K562 (cell line): ENCODE results near the gene ERC2. TPM values are rescaled to one million over a fixed set of nuclear protein-coding genes. Genes with fewer than 3 reads are reported as not detected.

ENCODE experiments used
- ATAC-seq: fragments of 200-7000 bp; cut with Tn5 transposase; 3 replicates; pipeline ENCODE4 v1.9.1; 2020; ENCODE audit warnings: moderate library complexity
- BruUV-seq: library from RNA; stranded (reverse); fragments of 400-500 nt; replicated peaks from 2 replicates; lab custom pipeline; 2021; lab: Mats Ljungman, UMichigan
- CTCF ChIA-PET: fragments of 300-600 bp; formaldehyde crosslinking; extraction: SDS; loops from one replicate; lab custom pipeline; 2021; ENCODE audit warnings: low intra/inter-chr PET ratio; lab: Yijun Ruan, JAX
- POLR2A ChIA-PET: fragments of 300-600, 350-650 bp; sonication (Branson Sonifier 250); formaldehyde crosslinking; extraction: SDS; loops from one replicate; lab custom pipeline; 2021; ENCODE audit warnings: antibody characterized with exemption, inconsistent platforms; lab: Yijun Ruan, JAX
- DNase-seq, 4 experiments: peaks; one replicate each; pipeline versions ENCODE4 v3.0.0 to v3.0.0-alpha.2; 2011 to 2018; ENCODE audit warnings: low spot score in 3 of 4, mixed read lengths in 3 of 4; ENCODE audit errors: extremely low read depth in 1 of 4
- FAIRE-seq: peaks from 2 replicates; lab custom pipeline; 2011; peaks lifted over from hg19 to GRCh38; lab: Jason Lieb, UNC
- H2AFZ ChIP-seq: 2 replicates; pipeline ENCODE4 v1.6.0; 2011; ENCODE audit warnings: low read depth, low read length, control low read depth, inconsistent platforms
- H3K27ac ChIP-seq: fragments of 200-600 bp; 3 replicates; pipeline ENCODE4 v1.8.0; 2011; ENCODE audit warnings: low read depth, mild to moderate bottlenecking, control low read depth, inconsistent platforms, low read length, moderate library complexity, mixed read lengths; ENCODE audit errors: extremely low read depth
- H3K27me3 ChIP-seq, 2 experiments: fragments of 300-600 bp in 1 of 2; 2 replicates in 1 of 2; 3 replicates in 1 of 2; pipeline versions ENCODE4 v1.6.0 to v1.8.0; 2011; ENCODE audit warnings: inconsistent platforms in 2 of 2, low read length in 2 of 2, mild to moderate bottlenecking in 1 of 2, mixed read lengths in 1 of 2, moderate library complexity in 1 of 2; ENCODE audit not compliant: control insufficient read depth in 2 of 2, insufficient read depth in 2 of 2
- H3K36me3 ChIP-seq: fragments of 300-600 bp; 3 replicates; pipeline ENCODE4 v1.8.0; 2011; ENCODE audit warnings: mild to moderate bottlenecking, low read length, inconsistent platforms; ENCODE audit not compliant: control insufficient read depth, insufficient read depth
- H3K4me1 ChIP-seq, 2 experiments: fragments of 200-600 bp in 1 of 2; replicated peaks in 1 of 2; 2 replicates in 1 of 2; 3 replicates in 1 of 2; pipeline versions ENCODE4 v1.5.1 to v1.8.0; 2011; ENCODE audit warnings: inconsistent platforms in 2 of 2, low read length in 2 of 2, mild to moderate bottlenecking in 1 of 2, mixed read lengths in 1 of 2, moderate library complexity in 1 of 2; ENCODE audit not compliant: control insufficient read depth in 2 of 2, insufficient read depth in 2 of 2
- H3K4me2 ChIP-seq: 2 replicates; pipeline ENCODE4 v1.6.1; 2011; ENCODE audit warnings: low read length, control low read depth, inconsistent platforms, mixed read lengths; ENCODE audit not compliant: insufficient read depth
- H3K4me3 ChIP-seq: fragments of 200-600 bp; sonication (generic), shearing (Covaris generic); 2 replicates; pipeline ENCODE4 v1.5.1; 2016; ENCODE audit warnings: control low read depth, inconsistent platforms
- H3K79me2 ChIP-seq: fragments of 200-600 bp; 3 replicates; pipeline ENCODE4 v1.8.0; 2011; ENCODE audit warnings: low read length, inconsistent platforms; ENCODE audit not compliant: control insufficient read depth, insufficient read depth
- H3K9ac ChIP-seq, 2 experiments: 2 replicates each; pipeline versions ENCODE4 v1.6.0 to v1.6.1; 2011; ENCODE audit warnings: low read depth in 2 of 2, low read length in 2 of 2, control low read depth in 1 of 2, inconsistent platforms in 1 of 2, mild to moderate bottlenecking in 1 of 2, mixed read lengths in 1 of 2; ENCODE audit not compliant: insufficient read depth in 1 of 2
- H3K9me1 ChIP-seq: one replicate; pipeline ENCODE4 v1.6.0; 2011; ENCODE audit warnings: inconsistent platforms, mild to moderate bottlenecking, low read length, moderate library complexity; ENCODE audit not compliant: control insufficient read depth, insufficient read depth
- H3K9me3 ChIP-seq: replicated peaks from 2 replicates; pipeline ENCODE4 v1.5.1; 2011; ENCODE audit warnings: low read depth, low read length, inconsistent platforms; ENCODE audit not compliant: control insufficient read depth, insufficient read depth
- H4K20me1 ChIP-seq: replicated peaks from 2 replicates; pipeline ENCODE4 v1.6.1; 2011; ENCODE audit warnings: low read length, inconsistent platforms, mixed read lengths; ENCODE audit not compliant: control insufficient read depth, insufficient read depth
- BRCA1 ChIP-seq, 2 experiments: fragments of 450-650 bp in 1 of 2; sonication (generic) in 1 of 2; formaldehyde crosslinking in 1 of 2; IDR thresholded peaks; 2 replicates each; pipeline versions ENCODE4 v1.5.0 to v1.6.1; 2017 to 2020; ENCODE audit warnings: mild to moderate bottlenecking in 1 of 2, missing genetic modification reagents in 1 of 2
- FOXK1 ChIP-seq: sonication (generic); formaldehyde crosslinking; IDR thresholded peaks from 2 replicates; pipeline ENCODE4 v1.8.0; 2022; ENCODE audit warnings: missing genetic modification reagents, mild to moderate bottlenecking, borderline replicate concordance
- HDAC1 ChIP-seq, 2 experiments: fragments of 450-650 bp; IDR thresholded peaks; 2 replicates each; pipeline ENCODE4 v1.6.1; 2016 to 2017; ENCODE audit warnings: inconsistent platforms in 1 of 2, mild to moderate bottlenecking in 1 of 2, moderate library complexity in 1 of 2
- HSF4 ChIP-seq: fragments of 250-450 bp; sonication (Bioruptor Pico); IDR thresholded peaks from 2 replicates; pipeline ENCODE4 v2.1.2; 2022; ENCODE audit warnings: mild to moderate bottlenecking, moderate library complexity, borderline replicate concordance
- IRF1 ChIP-seq: sonication (generic); formaldehyde crosslinking; IDR thresholded peaks from 2 replicates; pipeline ENCODE4 v1.8.0; 2022; ENCODE audit warnings: missing genetic modification reagents, mild to moderate bottlenecking, borderline replicate concordance
- JUN ChIP-seq, 2 experiments: sonication (generic) in 1 of 2; formaldehyde crosslinking in 1 of 2; IDR thresholded peaks; 2 replicates each; pipeline versions ENCODE4 v1.6.1 to v1.8.0; 2012 to 2022; ENCODE audit warnings: borderline replicate concordance in 2 of 2, mild to moderate bottlenecking in 2 of 2, improper control_type of control experiment in 1 of 2, low read depth in 1 of 2, low read length in 1 of 2, missing genetic modification reagents in 1 of 2
- NFATC3 ChIP-seq: fragments of 450-650 bp; IDR thresholded peaks from 2 replicates; pipeline ENCODE4 v1.6.1; 2017; ENCODE audit warnings: mild to moderate bottlenecking
- PCBP1 ChIP-seq: fragments of 200-400 bp; formaldehyde crosslinking; IDR thresholded peaks from 2 replicates; pipeline ENCODE4 v1.6.1; 2018; ENCODE audit warnings: mild to moderate bottlenecking, low read depth, low read length; ENCODE audit not compliant: poor library complexity, severe bottlenecking
- PHF8 ChIP-seq: fragments of 200-600 bp; sonication (generic); IDR thresholded peaks from 2 replicates; pipeline ENCODE4 v1.6.1; 2012; ENCODE audit warnings: mixed run types, mild to moderate bottlenecking, inconsistent platforms, low read length, moderate library complexity, borderline replicate concordance
- POLR3G ChIP-seq: IDR thresholded peaks from 2 replicates; pipeline ENCODE4 v1.6.1; 2011; ENCODE audit not compliant: insufficient read length, insufficient replicate concordance; ENCODE audit errors: extremely low read depth
- RUNX1 ChIP-seq: sonication (generic); IDR thresholded peaks from 2 replicates; pipeline ENCODE4 v1.6.1; 2016; ENCODE audit warnings: antibody characterized with exemption, low read depth
- SMARCA4 ChIP-seq: fragments of 450-650 bp; IDR thresholded peaks from 2 replicates; pipeline ENCODE4 v1.6.1; 2016
- SMC3 ChIP-seq: conservative IDR thresholded peaks from 2 replicates; pipeline ENCODE4 v1.6.1; 2011; ENCODE audit warnings: low read depth, low read length, improper control_type of control experiment; ENCODE audit not compliant: insufficient read depth
- TAL1 ChIP-seq: fragments of 450-650 bp; IDR thresholded peaks from 2 replicates; pipeline ENCODE4 v1.6.1; 2016; ENCODE audit warnings: mild to moderate bottlenecking
- THAP7 ChIP-seq: fragments of 250-450 bp; sonication (Bioruptor Pico); IDR thresholded peaks from 2 replicates; pipeline ENCODE4 v1.5.0; 2021
- ZBTB2 ChIP-seq: fragments of 450-650 bp; IDR thresholded peaks from 2 replicates; pipeline ENCODE4 v1.6.1; 2016; ENCODE audit warnings: antibody characterized with exemption
- ZEB2 ChIP-seq: fragments of 450-650 bp; IDR thresholded peaks from 2 replicates; pipeline ENCODE4 v1.6.1; 2016
- ZNF586 ChIP-seq: fragments of 450-650 bp; formaldehyde crosslinking; conservative IDR thresholded peaks from 2 replicates; pipeline ENCODE4 v1.4.0; 2020; ENCODE audit warnings: mild to moderate bottlenecking, moderate library complexity
- ZNF696 ChIP-seq: fragments of 250-450 bp; sonication (Bioruptor Pico); conservative IDR thresholded peaks from 2 replicates; pipeline ENCODE4 v1.4.0; 2020; ENCODE audit warnings: mild to moderate bottlenecking, moderate library complexity
- WGBS: fragments of 100-300 bp; shearing (Covaris generic); methylation state at CpG from one replicate; pipeline ENCODE4 v1.1.6; 2016; ENCODE audit warnings: low coverage, mixed read lengths; ENCODE audit not compliant: insufficient coverage; ENCODE audit errors: missing lambda C conversion rate; 5-methylcytosine and 5-hydroxymethylcytosine counted together
- in situ Hi-C: fragments of 300-500 bp; cut with MboI; formaldehyde crosslinking; loops from 4 replicates; pipeline ENCODE4 v1.15.0; 2018; ENCODE audit warnings: inconsistent platforms, mixed read lengths
- intact Hi-C: fragments of 100-400 bp; cut with micrococcal nuclease; formaldehyde crosslinking; loops from 2 replicates; pipeline ENCODE4 v1.14.2; 2022
- polyA plus RNA-seq, 8 experiments: library from polyadenylated mRNA; depleted of rRNA in 4 of 8; stranded (reverse) in 5 of 8; unstranded in 3 of 8; fragments of >200 nt; fragmentation: Nextera tagmentation in 2 of 8; fragmentation: Illumina TruSeq in 1 of 8; extraction: Ambion mirVana in 2 of 8; extraction: Trizol in 1 of 8; gene quantifications; 2 replicates each; pipeline versions ENCODE4 v1.2.1 to v1.2.3, GENCODE V29; 2011 to 2014; ENCODE audit warnings: inconsistent platforms in 1 of 8, missing spikeins in 1 of 8
- total RNA-seq, 7 experiments: library from RNA; depleted of rRNA in 6 of 7; stranded (reverse); fragments of >200 nt in 6 of 7; fragmentation: Illumina TruSeq in 2 of 7; extraction: Trizol in 2 of 7; gene quantifications; 2 replicates each; pipeline versions ENCODE4 v1.2.1 to v1.2.3, GENCODE V29; 2011 to 2021; ENCODE audit warnings: low replicate concordance in 1 of 7

Gene ERC2
- total and polyA plus RNA-seq, 9 of the 15 experiments (the other 6 are each of a cell fraction or from before 2014, with no cell fraction given), result 0.04 to 0.18 (median 0.07) TPM; not detected in 2

GRCh38 chr3:56342475-56342874 lies 125.8 kb downstream of the ERC2 start:
- Histone ChIP-seq H3K9me1 (no peaks in the 10 kb centered on the region), H3K9me3 (no peaks in the 10 kb centered on the region), H3K79me2 (no peaks in the 10 kb centered on the region), H3K9ac (no peak overlapping the region), H3K4me3 (no peak overlapping the region), H3K36me3 (no peaks in the 10 kb centered on the region), H2AFZ (no peak overlapping the region), H3K4me2 (no peak overlapping the region), H3K4me1 (no peaks in the 10 kb centered on the region), H3K27me3 (no peaks in the 10 kb centered on the region), H4K20me1 (no peaks in the 10 kb centered on the region), H3K27ac (no peak overlapping the region)
- TF ChIP-seq TAL1 (no peak), POLR3G (no peak), BRCA1 (IDR thresholded peaks at IDR 0.05) (no peak), BRCA1 (CRISPR knock-in tag; IDR thresholded peaks at IDR 0.05) (no peak), ZNF586 (CRISPR knock-in tag) (no peak), FOXK1 (CRISPR knock-in tag) (no peak), SMC3 (no peak), HSF4 (CRISPR knock-in tag) (no peak), SMARCA4 (no peak), HDAC1 (IDR thresholded peaks at IDR 0.05) (no peak), ZEB2 (no peak), PHF8 (no peak), ZBTB2 (no peak), RUNX1 (no peak), PCBP1 (no peak), JUN (IDR thresholded peaks at IDR 0.05; ENCODE audit: borderline replicate concordance, low read depth, low read length) (no peak), JUN (CRISPR knock-in tag; IDR thresholded peaks at IDR 0.05; ENCODE audit: borderline replicate concordance) (no peak), IRF1 (no peak), NFATC3 (no peak), ZNF696 (CRISPR knock-in tag) (no peak), THAP7 (CRISPR knock-in tag) (no peak)
- CTCF ChIA-PET, result no interaction called here
- DNase-seq (no peak), FAIRE-seq (no peak), ATAC-seq (no peak)
- 0% methylated on average over 2 of the region's 2 CpGs for WGBS
- intact Hi-C loops, result no loop called here
- no TSS peak for BruUV-seq
- in situ Hi-C loops, result no loop called here
- POLR2A ChIA-PET, result no interaction called here
